ENCODE measurements around the gene KCNK5. TPM values are rescaled to one million over a fixed set of nuclear protein-coding genes. Genes with fewer than 3 reads are reported as not detected.
A peak's percentile ranks its signal among the peaks of the same experiment; 100 is the strongest.

Gene KCNK5
- total RNA-seq, 2 experiments from 2014 or later: 4.2 to 4.8 TPM

DNA sequence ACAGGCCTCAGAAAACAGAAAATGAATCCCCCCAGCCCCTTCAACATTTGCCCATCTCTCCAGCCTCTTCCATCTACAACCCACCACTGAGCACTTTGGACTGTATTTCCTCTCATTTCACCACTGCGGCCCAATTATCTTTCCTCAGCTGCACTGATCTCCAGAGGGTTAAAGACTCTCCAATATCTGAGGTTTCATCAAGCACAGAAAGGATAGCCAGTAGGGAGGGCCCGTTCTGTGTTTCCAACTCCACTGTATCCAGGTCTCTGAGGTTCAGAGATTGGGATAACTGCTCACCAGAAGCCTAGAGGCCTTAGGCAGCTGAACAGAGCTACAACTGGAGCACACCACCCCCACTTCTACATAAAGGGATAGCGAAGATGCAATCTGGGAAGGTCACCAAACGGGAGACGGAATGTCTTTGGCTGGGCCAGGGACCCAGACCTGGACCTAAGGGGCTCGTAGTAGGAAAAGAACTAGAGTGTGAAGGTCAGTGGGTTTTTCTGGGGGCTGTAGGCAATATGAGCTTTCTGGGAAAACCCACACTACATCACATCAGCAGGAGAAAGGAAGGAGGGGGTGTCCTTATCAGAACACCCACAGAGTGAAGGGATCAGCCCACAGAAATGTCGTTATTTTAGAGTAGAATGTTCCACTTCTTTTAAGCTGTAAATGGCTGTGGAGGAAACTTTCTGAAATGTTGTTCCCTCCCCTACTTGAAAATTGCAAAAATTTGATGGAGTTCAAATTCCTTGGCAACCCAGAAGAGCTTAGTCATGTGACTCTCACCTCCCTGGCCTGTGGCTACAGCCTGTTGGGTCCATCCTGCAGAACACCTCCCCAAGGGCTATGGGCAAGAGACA, 7.3 kb downstream of the KCNK5 start:
- no peak overlapping the region for H3K4me3 Mint-ChIP-seq
- ChIA-PET CTCF (interaction anchor here (0.7 to 1.1 kb wide), 2 partner anchors 10 to 129 kb away, joined by 3 to 4 read pairs; no protein-coding TSS in a partner anchor), POLR2A (no interaction called here)
- no peak overlapping the region for H3K27ac Mint-ChIP-seq
- H3K27me3 Mint-ChIP-seq: no peaks in the 10 kb centered on the region
- H3K9me3 Mint-ChIP-seq: peaks cover 5% of the 10 kb centered on the region
- peaks cover 33% of the 10 kb centered on the region for H3K36me3 Mint-ChIP-seq (ENCODE audit: low read depth)
- peaks cover 74% of the 10 kb centered on the region for H3K4me1 Mint-ChIP-seq
- DNase-seq: no peak

DNA sequence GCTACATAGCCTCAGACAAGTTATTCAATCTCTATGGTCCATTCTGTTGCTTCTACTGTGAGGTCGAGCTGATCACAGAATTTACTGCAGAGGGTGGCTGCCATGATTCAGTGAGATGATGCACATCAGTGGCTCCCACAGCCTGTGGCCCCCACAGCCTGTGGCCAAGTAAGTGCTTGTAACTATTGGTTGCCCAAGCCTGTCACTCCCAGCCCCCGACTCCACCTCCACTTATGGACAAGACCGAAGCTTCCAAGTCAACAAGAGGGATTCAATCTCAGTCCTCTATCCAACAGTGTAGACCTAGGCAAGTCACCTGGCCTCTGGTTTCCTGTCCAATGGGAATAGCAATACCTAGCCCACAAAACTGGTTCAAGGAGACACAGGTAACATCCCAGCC, 8.2 kb downstream of the KCNK5 start:
- no peak overlapping the region for H3K27ac Mint-ChIP-seq
- peaks cover 5% of the 10 kb centered on the region for H3K9me3 Mint-ChIP-seq
- no peak for DNase-seq
- no peak overlapping the region for H3K4me3 Mint-ChIP-seq
- H3K27me3 Mint-ChIP-seq: no peaks in the 10 kb centered on the region
- peaks cover 68% of the 10 kb centered on the region for H3K4me1 Mint-ChIP-seq
- peaks cover 33% of the 10 kb centered on the region for H3K36me3 Mint-ChIP-seq (ENCODE audit: low read depth)
- CTCF ChIA-PET: interaction anchor here (0.9 to 1.5 kb wide), 3 partner anchors 8 to 55 kb away, joined by 3 to 6 read pairs (median 3); partner anchors contain the start of gene KCNK5
- POLR2A ChIA-PET: no interaction called here

DNA sequence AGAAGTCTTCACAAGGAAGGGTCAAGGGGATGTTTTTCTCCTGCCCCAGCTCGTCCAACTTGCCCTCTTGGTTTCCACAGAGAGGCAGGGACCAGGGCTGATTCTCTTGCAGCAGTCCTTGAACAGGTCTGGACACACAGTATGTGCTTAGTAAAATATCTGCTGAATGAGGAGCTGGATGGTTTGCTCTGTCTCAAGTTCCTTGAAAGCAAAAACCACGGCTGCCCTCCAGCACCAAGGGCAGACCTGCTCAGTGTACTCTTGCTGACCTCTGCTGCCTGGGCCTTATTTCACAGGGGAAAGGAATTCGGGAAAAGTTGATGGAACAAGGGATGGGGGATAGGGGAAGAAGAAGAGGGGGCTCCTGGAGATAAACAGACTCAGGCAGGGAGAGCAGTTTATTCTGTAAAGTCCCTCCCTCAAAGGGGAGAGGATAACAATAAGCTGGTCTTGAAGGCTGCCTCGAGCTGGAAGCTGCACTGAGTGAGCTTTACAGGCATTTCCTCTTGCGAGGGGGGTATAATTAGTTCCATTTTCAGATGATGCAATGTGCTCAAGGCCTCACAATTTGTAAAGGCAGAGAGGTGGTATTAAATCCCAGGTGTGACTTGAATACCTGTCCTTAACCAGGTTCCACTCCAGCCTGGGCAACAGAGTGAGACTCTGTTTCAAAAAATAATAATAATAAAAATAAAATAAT, 10.3 kb downstream of the KCNK5 start:
- Mint-ChIP-seq H3K36me3 (ENCODE audit: low read depth) (peaks cover 27% of the 10 kb centered on the region), H3K4me3 (no peak overlapping the region), H3K4me1 (peaks cover 58% of the 10 kb centered on the region), H3K27ac (peak overlapping the region; percentile 89), H3K9me3 (peaks cover 5% of the 10 kb centered on the region), H3K27me3 (no peaks in the 10 kb centered on the region)
- peak; percentile 12 for DNase-seq
- CTCF ChIA-PET: interaction anchor here (0.5 to 1.4 kb wide), 3 partner anchors 11 to 88 kb away, joined by 3 read pairs; no protein-coding TSS in a partner anchor
- POLR2A ChIA-PET: no interaction called here

DNA sequence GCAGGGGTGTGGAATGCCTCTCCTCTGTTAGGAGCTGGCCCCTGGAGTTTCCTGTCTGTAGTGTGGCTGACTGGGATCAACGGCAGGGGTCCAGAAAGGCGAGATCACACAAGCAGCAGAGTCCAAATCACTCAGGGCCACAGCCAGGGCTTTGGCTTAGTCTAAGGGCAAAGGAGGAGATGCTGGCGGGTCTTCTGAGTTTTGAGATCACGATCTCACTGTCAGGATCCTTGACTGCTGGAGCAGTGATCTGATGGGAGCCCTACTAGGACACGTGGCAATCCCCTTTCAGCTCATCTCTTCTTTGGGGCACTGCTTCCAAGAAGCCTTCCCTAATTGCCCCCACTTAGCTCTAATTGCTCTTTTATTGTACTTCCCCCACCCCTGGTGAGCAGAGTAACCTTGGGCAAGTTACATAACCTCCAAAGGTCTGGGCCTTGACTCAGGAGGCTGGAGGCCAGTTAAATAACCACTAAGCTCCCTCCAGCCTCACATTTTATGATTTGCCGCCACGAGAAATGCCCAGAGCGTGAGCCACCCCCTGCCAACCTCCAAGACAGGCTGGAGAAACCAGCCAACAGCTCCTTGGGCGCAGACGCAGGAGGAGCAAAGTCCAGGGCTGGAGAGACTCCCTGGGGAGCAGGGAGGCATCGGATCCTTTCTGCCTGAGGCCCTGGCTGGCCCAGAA, 12.0 kb downstream of the KCNK5 start:
- no peak overlapping the region for H3K4me3 Mint-ChIP-seq
- no peaks in the 10 kb centered on the region for H3K27me3 Mint-ChIP-seq
- no peak overlapping the region for H3K27ac Mint-ChIP-seq
- CTCF ChIA-PET: interaction anchor here (1.6 to 3.1 kb wide), 2 partner anchors 11 to 27 kb away, joined by 5 to 9 read pairs; partner anchors contain the start of gene KCNK5
- H3K9me3 Mint-ChIP-seq: no peaks in the 10 kb centered on the region
- peaks cover 12% of the 10 kb centered on the region for H3K36me3 Mint-ChIP-seq (ENCODE audit: low read depth)
- POLR2A ChIA-PET: no interaction called here
- H3K4me1 Mint-ChIP-seq: peaks cover 42% of the 10 kb centered on the region
- no peak for DNase-seq

DNA sequence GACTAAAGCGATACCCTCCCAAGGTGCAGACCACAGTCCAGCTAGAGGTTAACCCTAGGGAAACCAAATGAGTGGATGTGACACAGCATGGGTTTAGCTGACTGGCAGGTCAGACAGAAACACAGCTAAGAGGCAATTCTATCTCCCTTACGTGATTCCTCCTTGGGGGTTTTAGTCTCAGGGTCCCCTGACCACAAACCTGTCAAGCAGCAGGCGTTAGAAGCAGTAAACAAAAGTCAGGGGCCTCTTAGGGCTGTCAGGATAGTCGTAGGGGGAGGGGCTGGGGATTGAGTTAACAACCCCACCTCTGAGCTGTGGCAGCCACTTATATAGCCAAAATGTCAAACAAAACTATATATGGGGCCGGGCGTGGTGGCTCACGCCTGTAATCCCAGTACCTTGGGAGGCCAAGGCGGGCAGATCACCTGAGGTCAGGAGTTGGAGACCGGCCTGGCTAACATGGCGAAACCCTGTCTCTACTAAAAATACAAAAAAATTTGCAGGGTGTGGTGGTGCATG, 13.6 kb downstream of the KCNK5 start:
- H3K9me3 Mint-ChIP-seq: no peaks in the 10 kb centered on the region
- H3K27ac Mint-ChIP-seq: no peak overlapping the region
- no peak overlapping the region for H3K4me3 Mint-ChIP-seq
- ChIA-PET CTCF (interaction anchor here (0.9 to 3.1 kb wide), 4 partner anchors 9 to 26 kb away, joined by 4 to 9 read pairs (median 5); partner anchors contain the start of gene KCNK5), POLR2A (no interaction called here)
- no peak for DNase-seq
- H3K27me3 Mint-ChIP-seq: no peaks in the 10 kb centered on the region
- H3K36me3 Mint-ChIP-seq (ENCODE audit: low read depth): peaks cover 1% of the 10 kb centered on the region
- H3K4me1 Mint-ChIP-seq: peaks cover 31% of the 10 kb centered on the region

DNA sequence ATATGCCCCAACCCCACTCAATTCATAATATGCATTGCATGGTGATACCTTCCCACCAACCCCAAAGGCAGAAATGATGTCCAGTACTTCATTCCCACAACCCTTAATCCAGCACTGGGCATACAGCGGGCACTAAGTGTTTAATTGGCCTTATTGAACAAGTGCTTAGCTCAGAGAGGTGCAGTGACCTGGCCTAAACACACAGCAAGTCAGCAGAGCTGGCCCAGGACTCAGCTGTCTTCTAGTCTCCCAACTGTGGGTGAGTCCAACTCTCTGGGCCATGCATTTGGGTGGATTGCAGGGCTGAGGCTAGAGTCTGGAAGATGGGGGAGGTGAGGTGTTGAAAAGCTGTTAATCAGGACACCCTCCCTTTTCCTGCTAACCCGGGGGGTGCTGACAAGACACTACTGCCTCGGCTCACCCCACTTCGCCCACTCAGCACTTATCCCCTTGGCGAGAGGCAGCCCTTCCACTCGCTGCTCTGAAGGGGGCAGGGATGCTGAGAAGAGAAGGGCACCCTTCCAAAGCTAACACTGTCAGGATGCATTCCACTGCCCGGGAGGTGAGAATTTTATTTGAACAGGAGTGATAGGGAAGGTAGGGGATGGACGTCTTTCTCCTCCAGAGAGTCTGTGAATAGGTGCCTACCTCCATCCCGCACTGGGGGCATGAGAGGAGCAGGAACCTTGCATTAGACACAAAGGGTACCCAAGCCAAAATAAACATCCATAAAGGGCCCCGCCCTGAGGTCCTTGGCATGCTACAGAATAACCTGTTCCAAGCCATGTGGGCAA, 14.2 kb downstream of the KCNK5 start:
- CTCF ChIA-PET: interaction anchor here (0.9 to 3.1 kb wide), 3 partner anchors 9 to 15 kb away, joined by 4 to 9 read pairs (median 5); partner anchors contain the start of gene KCNK5

DNA sequence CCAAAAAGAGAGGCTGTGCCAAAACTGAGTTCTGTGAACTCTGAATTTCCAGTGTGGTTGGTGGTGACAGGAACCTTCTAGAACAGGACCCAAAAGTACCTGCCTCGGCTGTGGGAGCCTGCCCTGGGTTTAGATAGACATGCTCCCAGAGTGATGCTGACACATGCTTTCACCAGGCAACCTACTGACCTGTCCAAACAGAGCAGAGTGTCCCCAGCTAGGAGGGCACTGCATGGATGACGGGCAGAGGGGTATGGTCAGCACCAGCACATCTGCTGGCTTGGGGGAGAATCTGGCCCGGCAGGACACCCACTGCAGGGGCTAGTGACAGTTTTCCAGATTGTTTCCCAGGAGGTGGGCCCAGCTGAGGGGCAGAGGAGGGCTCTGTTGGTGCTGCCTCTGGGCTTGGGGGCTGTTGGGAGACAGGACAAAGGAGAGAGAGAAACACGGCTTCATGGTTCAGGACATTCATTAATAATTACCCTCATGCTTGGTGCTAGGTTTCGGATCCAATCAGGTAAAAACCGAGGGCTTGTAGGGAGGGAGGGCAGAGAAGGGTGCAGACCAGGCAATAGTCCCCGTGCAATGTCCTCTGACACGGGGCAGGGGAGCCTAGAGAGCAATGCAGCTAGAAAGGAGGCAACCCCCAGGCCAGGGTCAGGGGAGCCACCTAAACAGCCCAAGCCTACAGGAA, 15.0 kb downstream of the KCNK5 start:
- Mint-ChIP-seq H3K27ac (peak overlapping the region; percentile 54), H3K36me3 (ENCODE audit: low read depth) (no peaks in the 10 kb centered on the region), H3K4me1 (peaks cover 38% of the 10 kb centered on the region), H3K27me3 (no peaks in the 10 kb centered on the region), H3K9me3 (no peaks in the 10 kb centered on the region), H3K4me3 (no peak overlapping the region)
- CTCF ChIA-PET: interaction anchor here (1.5 to 3.1 kb wide), 3 partner anchors 8 to 15 kb away, joined by 5 to 9 read pairs (median 6); partner anchors contain the start of gene KCNK5
- POLR2A ChIA-PET: no interaction called here
- no peak for DNase-seq

More for the DNA sequence above, 14.2 kb downstream of the KCNK5 start:
- no peaks in the 10 kb centered on the region for H3K36me3 Mint-ChIP-seq (ENCODE audit: low read depth)
- H3K27ac Mint-ChIP-seq: no peak overlapping the region
- POLR2A ChIA-PET: no interaction called here
- peaks cover 35% of the 10 kb centered on the region for H3K4me1 Mint-ChIP-seq
- no peak overlapping the region for H3K4me3 Mint-ChIP-seq
- no peak for DNase-seq
- no peaks in the 10 kb centered on the region for H3K9me3 Mint-ChIP-seq
- H3K27me3 Mint-ChIP-seq: no peaks in the 10 kb centered on the region

DNA sequence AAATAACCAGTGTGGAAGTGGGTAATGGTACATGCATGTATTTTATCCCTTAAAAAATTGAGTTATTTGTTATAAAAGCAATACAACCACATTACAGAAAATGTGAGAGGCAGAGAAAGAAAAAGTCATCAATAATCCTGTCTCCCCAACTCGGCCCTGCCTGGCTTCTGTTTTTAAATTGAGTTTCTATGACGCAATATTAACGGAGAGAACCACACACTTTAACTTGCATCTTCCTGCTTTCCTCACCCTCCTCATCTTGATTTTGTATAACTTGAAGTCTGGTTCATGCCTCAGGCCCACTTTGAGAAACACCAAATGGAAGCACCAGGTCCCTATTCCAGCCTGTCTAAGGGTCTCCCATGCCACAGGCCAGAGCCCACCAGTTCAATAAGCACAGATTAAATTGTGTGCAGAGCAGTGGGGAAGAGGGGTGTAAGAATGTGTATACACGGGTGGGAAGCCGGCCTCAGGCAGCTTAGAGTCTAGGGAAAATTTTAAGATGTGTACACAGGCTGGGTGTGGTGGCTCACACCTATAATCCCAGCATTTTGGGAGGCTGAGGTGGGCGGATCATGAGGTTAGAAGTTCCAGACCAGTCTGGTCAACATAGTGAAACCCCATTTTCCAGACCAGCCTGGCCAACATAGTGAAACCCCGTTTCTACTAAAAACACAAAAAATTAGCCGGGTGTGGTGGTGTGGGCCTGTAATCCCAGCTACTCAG, 15.9 kb downstream of the KCNK5 start:
- H3K9me3 Mint-ChIP-seq: no peaks in the 10 kb centered on the region
- peaks cover 32% of the 10 kb centered on the region for H3K4me1 Mint-ChIP-seq
- no peak overlapping the region for H3K4me3 Mint-ChIP-seq
- no peaks in the 10 kb centered on the region for H3K36me3 Mint-ChIP-seq (ENCODE audit: low read depth)
- DNase-seq: no peak
- ChIA-PET CTCF (interaction anchor here (0.6 to 1.9 kb wide), 2 partner anchors 10 to 77 kb away, joined by 3 to 6 read pairs; no protein-coding TSS in a partner anchor), POLR2A (no interaction called here)
- H3K27me3 Mint-ChIP-seq: no peaks in the 10 kb centered on the region
- no peak overlapping the region for H3K27ac Mint-ChIP-seq

DNA sequence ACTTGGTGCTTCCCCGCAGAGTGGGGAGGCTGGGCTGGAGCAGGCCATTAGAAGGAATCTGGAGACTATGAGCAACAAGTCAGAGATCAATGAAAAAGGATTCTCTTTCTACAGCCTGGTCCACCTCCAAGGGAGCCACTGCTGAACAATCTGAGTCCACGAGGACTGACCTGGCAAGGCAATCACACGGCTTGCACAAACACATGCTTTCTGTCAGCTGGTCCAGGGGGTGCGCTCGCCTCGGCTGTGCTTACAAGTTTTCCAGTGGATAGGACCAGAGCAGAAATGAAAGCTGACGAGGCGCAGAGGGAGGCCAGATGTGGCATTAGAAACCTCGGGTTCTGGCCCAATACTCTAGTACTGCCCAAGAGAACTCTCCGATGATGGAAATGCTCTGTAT, 18.1 kb downstream of the KCNK5 start:
- POLR2A ChIA-PET: no interaction called here

DNA sequence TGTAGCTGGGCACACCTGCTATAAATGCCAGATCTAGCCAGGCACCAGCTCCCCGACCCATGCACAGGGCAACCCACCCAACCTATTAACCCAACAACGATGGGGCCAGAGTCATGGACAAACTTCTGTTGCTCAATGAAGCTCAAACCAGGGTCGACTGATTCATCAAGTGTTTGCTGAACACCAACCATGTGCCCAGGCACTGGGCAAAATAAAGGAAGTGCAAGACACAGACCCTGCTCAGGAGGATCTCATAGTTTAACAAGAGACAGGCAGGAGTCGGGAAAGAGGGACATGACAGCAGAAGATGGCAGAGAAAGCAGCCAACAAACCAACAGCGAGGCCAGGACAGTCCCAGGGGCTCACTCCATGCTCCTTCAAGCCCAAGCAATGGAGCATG, 18.8 kb downstream of the KCNK5 start:
- ChIA-PET CTCF (interaction anchor here (1.6 kb wide), 1 partner anchor 10 kb away, joined by 4 read pairs; no protein-coding TSS in a partner anchor), POLR2A (no interaction called here)
- H3K27ac Mint-ChIP-seq: no peak overlapping the region
- no peaks in the 10 kb centered on the region for H3K9me3 Mint-ChIP-seq
- no peaks in the 10 kb centered on the region for H3K27me3 Mint-ChIP-seq
- no peaks in the 10 kb centered on the region for H3K36me3 Mint-ChIP-seq (ENCODE audit: low read depth)
- H3K4me1 Mint-ChIP-seq: peaks cover 33% of the 10 kb centered on the region
- no peak for DNase-seq
- no peak overlapping the region for H3K4me3 Mint-ChIP-seq

More for the DNA sequence above, 18.1 kb downstream of the KCNK5 start:
- Mint-ChIP-seq H3K36me3 (ENCODE audit: low read depth) (no peaks in the 10 kb centered on the region), H3K27ac (no peak overlapping the region), H3K4me1 (peaks cover 34% of the 10 kb centered on the region), H3K27me3 (no peaks in the 10 kb centered on the region), H3K9me3 (no peaks in the 10 kb centered on the region), H3K4me3 (no peak overlapping the region)
- no peak for DNase-seq
- CTCF ChIA-PET: interaction anchor here (1.6 kb wide), 1 partner anchor 10 kb away, joined by 4 read pairs; no protein-coding TSS in a partner anchor

DNA sequence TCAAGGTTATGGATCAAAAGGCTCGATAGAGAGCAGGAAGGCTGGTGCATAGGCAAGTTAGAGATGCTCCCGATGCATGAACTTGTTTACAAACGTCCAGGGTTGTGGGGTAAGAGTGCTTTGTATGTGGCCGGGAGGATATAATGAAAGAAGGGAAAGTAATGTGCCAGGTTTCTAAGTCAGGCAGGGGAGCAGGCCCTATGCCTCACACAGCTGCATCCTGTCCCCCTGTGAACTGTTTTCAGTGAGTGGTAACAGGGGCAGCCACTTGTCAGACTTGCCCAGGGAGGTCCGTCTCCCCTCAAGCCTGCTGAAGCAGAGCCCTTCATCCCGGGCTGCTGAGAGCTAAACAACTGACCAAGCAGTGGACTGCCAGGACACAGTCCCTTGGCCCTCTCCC, 19.4 kb downstream of the KCNK5 start:
- no peaks in the 10 kb centered on the region for H3K36me3 Mint-ChIP-seq (ENCODE audit: low read depth)
- H3K27me3 Mint-ChIP-seq: no peaks in the 10 kb centered on the region
- H3K27ac Mint-ChIP-seq: peak overlapping the region; percentile 19
- CTCF ChIA-PET: interaction anchor here (1.6 kb wide), 1 partner anchor 9 kb away, joined by 4 read pairs; no protein-coding TSS in a partner anchor
- H3K4me3 Mint-ChIP-seq: no peak overlapping the region
- H3K4me1 Mint-ChIP-seq: peaks cover 30% of the 10 kb centered on the region
- H3K9me3 Mint-ChIP-seq: no peaks in the 10 kb centered on the region
- POLR2A ChIA-PET: no interaction called here
- DNase-seq: no peak
